Breast epithelium (tissue), 3 donors: ENCODE results near the gene ZNF618.

Source experiments
- POLR2A ChIP-seq: fragments of 450-650 bp; IDR thresholded peaks from one replicate; pipeline ENCODE4 v1.6.1; 2016; ENCODE audit warnings: antibody characterized with exemption, mild to moderate bottlenecking, moderate library complexity
- POLR2AphosphoS5 ChIP-seq, 3 donors: sonication (generic); formaldehyde crosslinking; IDR thresholded peaks; one replicate each; pipeline ENCODE4 v1.6.1; 2017; ENCODE audit warnings: antibody characterized with exemption in 3 of 3
- TF ChIP-seq, protein P1 (sequence below), 3 donors: fragments of 450-650 bp; IDR thresholded peaks; one replicate each; pipeline ENCODE4 v1.5.1; 2016 to 2017; ENCODE audit warnings: antibody characterized with exemption in 3 of 3, mild to moderate bottlenecking in 3 of 3, moderate library complexity in 3 of 3

DNA sequence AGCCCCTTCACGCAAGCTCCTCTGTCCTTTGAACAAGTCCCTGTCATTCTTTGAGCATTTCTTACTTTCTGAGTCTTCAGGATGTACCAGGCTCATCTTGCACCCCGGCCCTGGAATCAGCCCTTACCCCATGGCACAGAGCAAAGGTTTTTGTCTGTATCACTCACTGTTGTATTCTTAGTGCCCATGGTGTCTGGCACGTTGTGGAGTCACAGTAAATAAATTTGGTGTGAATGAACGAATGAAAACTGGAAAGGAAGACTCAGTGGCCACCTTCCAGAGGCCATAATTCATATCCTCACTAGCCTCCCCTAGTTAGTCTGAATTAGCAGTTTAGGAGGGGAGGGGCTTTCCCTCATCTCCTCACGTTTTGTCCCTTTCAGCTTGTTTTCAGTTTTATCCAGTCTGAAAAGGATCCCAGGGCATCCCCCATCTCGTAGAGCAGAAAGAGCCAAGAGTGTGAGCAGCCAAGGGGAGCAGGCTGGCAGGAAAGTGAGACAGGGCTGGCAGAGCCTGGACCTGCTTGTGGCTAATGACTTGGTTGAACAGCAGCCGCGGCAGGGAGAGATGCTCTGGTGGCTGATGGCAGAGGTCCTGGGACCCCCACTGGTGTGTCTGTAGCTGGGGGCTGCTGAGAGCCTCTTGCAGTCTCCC, 42.7 kb downstream of the ZNF618 start:
- TF ChIP-seq, protein P1, sequence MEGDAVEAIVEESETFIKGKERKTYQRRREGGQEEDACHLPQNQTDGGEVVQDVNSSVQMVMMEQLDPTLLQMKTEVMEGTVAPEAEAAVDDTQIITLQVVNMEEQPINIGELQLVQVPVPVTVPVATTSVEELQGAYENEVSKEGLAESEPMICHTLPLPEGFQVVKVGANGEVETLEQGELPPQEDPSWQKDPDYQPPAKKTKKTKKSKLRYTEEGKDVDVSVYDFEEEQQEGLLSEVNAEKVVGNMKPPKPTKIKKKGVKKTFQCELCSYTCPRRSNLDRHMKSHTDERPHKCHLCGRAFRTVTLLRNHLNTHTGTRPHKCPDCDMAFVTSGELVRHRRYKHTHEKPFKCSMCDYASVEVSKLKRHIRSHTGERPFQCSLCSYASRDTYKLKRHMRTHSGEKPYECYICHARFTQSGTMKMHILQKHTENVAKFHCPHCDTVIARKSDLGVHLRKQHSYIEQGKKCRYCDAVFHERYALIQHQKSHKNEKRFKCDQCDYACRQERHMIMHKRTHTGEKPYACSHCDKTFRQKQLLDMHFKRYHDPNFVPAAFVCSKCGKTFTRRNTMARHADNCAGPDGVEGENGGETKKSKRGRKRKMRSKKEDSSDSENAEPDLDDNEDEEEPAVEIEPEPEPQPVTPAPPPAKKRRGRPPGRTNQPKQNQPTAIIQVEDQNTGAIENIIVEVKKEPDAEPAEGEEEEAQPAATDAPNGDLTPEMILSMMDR (IDR thresholded peaks at IDR 0.05) = no peak
- TF ChIP-seq POLR2A = no peak
- TF ChIP-seq POLR2AphosphoS5 (IDR thresholded peaks at IDR 0.05) = no peak
